Measurements from ENCODE around the gene LYPD4.

DNA sequence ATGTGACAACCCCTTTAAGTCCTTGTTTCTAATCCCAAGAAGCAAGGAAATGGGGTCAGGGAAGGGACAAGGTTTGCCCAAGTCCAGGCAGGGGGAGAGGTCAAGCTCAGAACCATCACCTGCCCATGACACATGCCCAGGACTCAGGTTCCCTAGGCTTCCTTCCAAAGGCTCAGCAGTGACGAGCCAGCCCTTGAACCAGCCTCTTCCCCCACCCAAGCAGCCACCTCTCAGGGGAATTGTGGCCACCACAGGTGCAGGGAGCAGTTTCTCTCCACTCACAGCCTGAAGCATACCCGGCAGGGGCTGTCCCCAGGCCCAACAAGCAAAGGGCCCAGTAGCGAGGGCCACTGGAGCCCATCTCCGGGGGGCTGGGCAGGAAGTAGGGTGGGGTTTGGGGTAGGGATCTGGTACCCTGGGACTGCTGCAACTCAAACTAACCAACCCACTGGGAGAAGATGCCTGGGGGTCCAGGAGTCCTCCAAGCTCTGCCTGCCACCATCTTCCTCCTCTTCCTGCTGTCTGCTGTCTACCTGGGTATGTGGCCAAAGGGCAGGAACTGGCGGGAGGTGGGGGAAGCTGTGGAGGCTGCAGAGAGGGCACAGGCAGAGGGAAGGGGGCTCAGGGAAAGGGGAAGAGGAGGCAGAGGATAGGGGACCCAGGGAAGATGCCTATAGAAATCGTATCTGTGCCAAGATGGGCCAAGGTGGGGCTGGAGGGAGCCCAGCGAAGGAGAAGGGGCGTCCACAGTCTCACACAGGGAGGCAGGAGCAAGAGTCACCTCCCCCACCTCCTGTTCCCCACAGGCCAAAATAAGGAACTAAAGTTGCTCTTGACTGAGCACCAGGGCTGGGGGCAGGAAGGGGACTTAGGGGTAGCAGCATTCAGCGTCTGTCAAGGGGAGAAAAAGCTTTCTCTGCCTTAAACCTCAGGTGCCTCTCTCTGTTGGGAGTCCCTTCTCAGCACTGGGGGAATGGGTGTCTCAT lies 32.7 kb upstream of the LYPD4 start, which contains the start of gene CD79A:
- no peak for TF ChIP-seq POLR2A (IDR thresholded peaks at IDR 0.05)
- TF ChIP-seq, protein P1, sequence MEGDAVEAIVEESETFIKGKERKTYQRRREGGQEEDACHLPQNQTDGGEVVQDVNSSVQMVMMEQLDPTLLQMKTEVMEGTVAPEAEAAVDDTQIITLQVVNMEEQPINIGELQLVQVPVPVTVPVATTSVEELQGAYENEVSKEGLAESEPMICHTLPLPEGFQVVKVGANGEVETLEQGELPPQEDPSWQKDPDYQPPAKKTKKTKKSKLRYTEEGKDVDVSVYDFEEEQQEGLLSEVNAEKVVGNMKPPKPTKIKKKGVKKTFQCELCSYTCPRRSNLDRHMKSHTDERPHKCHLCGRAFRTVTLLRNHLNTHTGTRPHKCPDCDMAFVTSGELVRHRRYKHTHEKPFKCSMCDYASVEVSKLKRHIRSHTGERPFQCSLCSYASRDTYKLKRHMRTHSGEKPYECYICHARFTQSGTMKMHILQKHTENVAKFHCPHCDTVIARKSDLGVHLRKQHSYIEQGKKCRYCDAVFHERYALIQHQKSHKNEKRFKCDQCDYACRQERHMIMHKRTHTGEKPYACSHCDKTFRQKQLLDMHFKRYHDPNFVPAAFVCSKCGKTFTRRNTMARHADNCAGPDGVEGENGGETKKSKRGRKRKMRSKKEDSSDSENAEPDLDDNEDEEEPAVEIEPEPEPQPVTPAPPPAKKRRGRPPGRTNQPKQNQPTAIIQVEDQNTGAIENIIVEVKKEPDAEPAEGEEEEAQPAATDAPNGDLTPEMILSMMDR (IDR thresholded peaks at IDR 0.05): no peak

Measured in adrenal gland (tissue), 5 donors.